HG02970 (cell line): ENCODE results near the gene PDCD1LG2.

Source experiments
- ATAC-seq: cut with Tn5 transposase; IDR thresholded peaks from one replicate; pipeline ENCODE4 v1.9.1; 2021; ENCODE audit warnings: mild to moderate bottlenecking, moderate library complexity, moderate number of reproducible peaks; ENCODE audit not compliant: unreplicated experiment, low FRiP score

PDCD1LG2 gene

GRCh38 chr9:5608298-5609225 is 98.2 kb downstream of the PDCD1LG2 start:
- no peak for ATAC-seq

GRCh38 chr9:5609226-5609596 is 98.9 kb downstream of the PDCD1LG2 start:
- no peak for ATAC-seq

- ATAC-seq, result no peak
Measured at GRCh38 chr9:5610491-5610890, 100.2 kb downstream of the PDCD1LG2 start.

DNA sequence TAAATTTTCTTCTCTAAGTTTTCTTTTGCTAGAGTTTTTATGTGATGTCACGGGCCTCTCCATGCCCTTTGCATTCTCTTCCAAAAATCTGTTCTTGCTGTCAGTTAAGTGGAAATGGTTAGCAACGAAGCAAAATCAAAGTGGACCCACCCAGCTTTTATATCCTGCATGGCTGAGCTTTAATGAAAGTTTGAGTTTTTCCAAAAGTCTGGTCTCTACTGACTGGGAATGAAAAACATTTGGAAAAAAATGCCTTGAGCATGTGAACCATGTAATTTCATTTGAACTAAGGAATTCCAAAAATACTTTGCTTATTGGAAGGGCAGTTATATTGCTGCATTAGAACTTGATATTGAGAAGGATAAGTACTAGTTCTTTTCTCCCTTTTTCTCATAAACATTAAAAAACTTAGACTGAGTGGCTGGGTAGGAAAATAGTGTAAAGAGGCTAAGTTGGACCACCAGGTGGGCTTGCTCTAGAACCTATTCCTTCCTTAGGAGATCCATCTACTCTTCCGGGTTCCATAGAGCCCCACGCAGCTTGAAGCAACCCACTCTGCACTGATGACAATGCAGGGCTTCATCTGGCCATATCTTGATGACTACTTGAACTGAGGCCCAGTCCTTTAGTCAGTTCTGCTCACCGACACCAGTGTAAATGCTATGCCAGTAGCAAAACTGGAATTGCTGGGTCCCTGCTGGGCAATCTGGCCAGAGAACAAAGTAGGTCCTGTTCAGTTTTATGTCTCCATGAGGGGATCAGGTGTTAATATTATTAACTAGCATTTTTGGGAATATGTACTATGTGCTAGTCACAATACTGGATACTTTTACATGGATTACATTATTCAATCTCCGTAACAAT is 101.2 kb downstream of the PDCD1LG2 start:
- ATAC-seq, result no peak

- ATAC-seq, result no peak
Measured at GRCh38 chr9:5612185-5612530, 101.8 kb downstream of the PDCD1LG2 start.

GRCh38 chr9:5614192-5614591 is 103.9 kb downstream of the PDCD1LG2 start:
- ATAC-seq, result no peak

DNA sequence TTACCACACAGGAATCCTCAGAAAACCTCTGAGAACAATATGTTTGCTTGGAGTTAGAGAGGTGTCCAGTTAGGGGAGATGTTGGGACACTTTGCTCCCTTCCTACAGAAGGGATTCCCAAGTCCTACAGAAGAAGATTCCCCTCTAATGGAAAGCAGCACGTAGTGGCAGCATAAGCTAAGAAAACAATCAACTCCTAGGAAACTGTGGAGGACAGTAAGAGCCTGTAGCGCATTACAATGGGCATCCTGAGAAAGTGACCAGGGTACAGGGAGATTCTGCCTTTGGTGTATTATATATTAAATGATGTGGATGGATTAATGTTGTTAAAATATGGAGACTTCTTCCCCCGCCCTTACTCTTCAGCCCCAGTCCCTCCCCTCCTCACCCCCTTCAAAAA is 104.7 kb downstream of the PDCD1LG2 start:
- no peak for ATAC-seq

- peak; percentile 81 for ATAC-seq
Measured at GRCh38 chr9:5617749-5618148, 107.4 kb downstream of the PDCD1LG2 start.

GRCh38 chr9:5620494-5620893 is 110.2 kb downstream of the PDCD1LG2 start:
- no peak for ATAC-seq
